LNCaP clone FGC (cell line): ENCODE results near the gene TAF1B.

Experiments
- DNase-seq: peaks from one replicate; pipeline ENCODE4 v3.0.0-alpha.2; 2011; ENCODE audit warnings: low read depth
- H3K4me3 ChIP-seq: 2 replicates; pipeline ENCODE4 v1.5.1; 2011; ENCODE audit warnings: mild to moderate bottlenecking, low read depth, low read length, control low read depth
- TF ChIP-seq, protein P1 (sequence below): IDR thresholded peaks from 2 replicates; pipeline ENCODE4 v1.5.1; 2012; ENCODE audit warnings: mild to moderate bottlenecking; ENCODE audit not compliant: control insufficient read depth, insufficient read depth; ENCODE audit errors: extremely low read depth

TAF1B gene

GRCh38 chr2:9972621-9973479 is 129.6 kb downstream of the TAF1B start:
- TF ChIP-seq, protein P1, sequence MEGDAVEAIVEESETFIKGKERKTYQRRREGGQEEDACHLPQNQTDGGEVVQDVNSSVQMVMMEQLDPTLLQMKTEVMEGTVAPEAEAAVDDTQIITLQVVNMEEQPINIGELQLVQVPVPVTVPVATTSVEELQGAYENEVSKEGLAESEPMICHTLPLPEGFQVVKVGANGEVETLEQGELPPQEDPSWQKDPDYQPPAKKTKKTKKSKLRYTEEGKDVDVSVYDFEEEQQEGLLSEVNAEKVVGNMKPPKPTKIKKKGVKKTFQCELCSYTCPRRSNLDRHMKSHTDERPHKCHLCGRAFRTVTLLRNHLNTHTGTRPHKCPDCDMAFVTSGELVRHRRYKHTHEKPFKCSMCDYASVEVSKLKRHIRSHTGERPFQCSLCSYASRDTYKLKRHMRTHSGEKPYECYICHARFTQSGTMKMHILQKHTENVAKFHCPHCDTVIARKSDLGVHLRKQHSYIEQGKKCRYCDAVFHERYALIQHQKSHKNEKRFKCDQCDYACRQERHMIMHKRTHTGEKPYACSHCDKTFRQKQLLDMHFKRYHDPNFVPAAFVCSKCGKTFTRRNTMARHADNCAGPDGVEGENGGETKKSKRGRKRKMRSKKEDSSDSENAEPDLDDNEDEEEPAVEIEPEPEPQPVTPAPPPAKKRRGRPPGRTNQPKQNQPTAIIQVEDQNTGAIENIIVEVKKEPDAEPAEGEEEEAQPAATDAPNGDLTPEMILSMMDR = no peak
- H3K4me3 ChIP-seq = no peak overlapping the region
- DNase-seq = peak; percentile 80

DNA sequence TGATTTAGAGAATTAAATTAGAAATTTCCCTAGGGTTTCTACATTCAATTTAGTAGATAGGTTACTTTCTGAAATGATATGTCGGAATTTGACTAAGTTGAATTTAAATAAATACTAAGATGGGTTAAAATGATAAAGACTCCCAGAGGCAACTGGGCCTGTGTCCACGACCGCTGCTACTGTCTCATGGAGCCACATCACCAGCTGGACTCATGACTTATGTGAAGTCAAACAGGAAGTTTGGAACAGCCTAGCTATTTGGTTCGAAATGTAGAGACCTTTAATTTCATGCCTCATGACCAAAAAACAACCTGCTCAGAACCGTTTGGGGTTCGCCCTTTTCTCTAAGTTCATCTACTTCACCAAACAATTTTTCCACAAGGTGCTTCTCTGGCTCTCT is 130.4 kb downstream of the TAF1B start:
- H3K4me3 ChIP-seq = no peak overlapping the region
- DNase-seq = no peak
- TF ChIP-seq, protein P1 = no peak

DNA sequence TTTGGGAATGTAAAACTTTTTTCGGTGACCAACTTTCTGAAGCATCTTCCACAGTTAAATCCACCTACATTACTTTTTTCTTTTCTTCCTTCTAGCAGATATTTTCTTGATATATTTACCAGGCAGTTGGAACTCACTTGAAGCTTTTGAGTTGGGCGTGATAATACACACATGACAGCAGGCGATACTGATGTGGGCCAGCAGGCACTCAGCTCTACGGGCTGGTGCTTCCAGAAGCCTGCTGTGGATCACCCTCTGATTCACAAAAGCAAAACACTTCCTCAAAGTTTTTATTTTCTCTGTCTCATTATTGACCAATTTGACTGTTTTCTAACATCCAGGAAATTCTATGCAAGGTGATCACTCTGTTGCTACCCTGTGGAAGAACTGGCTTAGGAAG is 131.1 kb downstream of the TAF1B start:
- DNase-seq = no peak
- TF ChIP-seq, protein P1 = no peak
- no peak overlapping the region for H3K4me3 ChIP-seq

GRCh38 chr2:9975328-9975727 is 132.1 kb downstream of the TAF1B start:
- peak; percentile 96 for DNase-seq
- H3K4me3 ChIP-seq = no peak overlapping the region
- TF ChIP-seq, protein P1 = no peak

DNA sequence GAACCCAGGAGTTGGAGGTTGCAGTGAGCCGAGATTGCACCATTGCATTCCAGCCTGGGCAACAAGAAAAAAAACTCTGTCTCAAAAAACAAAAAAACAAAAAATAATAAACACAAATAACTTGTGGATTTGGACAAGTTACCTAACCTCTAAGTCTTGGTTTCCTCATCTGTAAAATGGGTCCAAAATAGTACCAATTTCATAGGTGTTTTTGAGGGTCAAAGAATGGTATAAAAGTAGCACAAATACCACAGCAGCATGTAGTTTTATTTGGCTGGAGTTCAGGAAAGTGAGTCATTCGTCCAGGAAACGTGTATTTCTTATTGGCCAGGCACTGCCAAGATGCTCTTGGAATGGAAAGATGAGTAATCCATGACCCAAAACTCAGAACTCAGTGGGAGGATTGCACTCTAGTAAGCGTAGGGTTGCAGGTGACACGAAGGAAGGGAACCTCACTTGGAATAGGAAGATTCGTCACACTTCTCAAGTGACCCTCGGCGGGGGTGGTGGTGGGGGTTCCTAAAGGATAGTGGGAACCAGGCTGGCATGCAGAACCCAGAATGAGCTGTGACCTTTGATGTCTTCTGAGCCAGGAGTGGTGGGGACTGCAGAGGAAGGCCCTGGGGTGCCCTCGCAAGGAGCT is 132.7 kb downstream of the TAF1B start:
- TF ChIP-seq, protein P1 = no peak
- DNase-seq = peak; percentile 75
- no peak overlapping the region for H3K4me3 ChIP-seq

GRCh38 chr2:9979977-9980376 is 136.7 kb downstream of the TAF1B start:
- TF ChIP-seq, protein P1 = no peak
- no peak overlapping the region for H3K4me3 ChIP-seq
- DNase-seq = no peak
